IMR-90 (cell line): ENCODE results near the gene FBXL19. TPM values are rescaled to one million over a fixed set of nuclear protein-coding genes. Genes with fewer than 3 reads are reported as not detected.

ENCODE experiments used
- ATAC-seq: fragments of 200-7000 bp; cut with Tn5 transposase; 2 replicates; pipeline ENCODE4 v1.9.1; 2020; ENCODE audit warnings: low read depth, mild to moderate bottlenecking, moderate library complexity
- BruUV-seq: library from RNA; stranded (reverse); fragments of 400-500 nt; replicated peaks from 2 replicates; lab custom pipeline; 2021; lab: Mats Ljungman, UMichigan
- CTCF ChIA-PET: fragments of 300-600 bp; formaldehyde crosslinking; extraction: SDS; loops from one replicate; lab custom pipeline; 2021; ENCODE audit warnings: antibody characterized with exemption; lab: Yijun Ruan, JAX
- POLR2A ChIA-PET: fragments of 300-600 bp; sonication (Branson Sonifier 250); formaldehyde crosslinking; loops from one replicate; lab custom pipeline; 2022; ENCODE audit warnings: antibody characterized with exemption; ENCODE audit not compliant: unreplicated experiment; lab: Charles Lee
- DNase-seq: peaks from one replicate; pipeline ENCODE4 v3.0.0; 2013
- H2AFZ ChIP-seq: replicated peaks from 2 replicates; pipeline ENCODE3; 2013; ENCODE audit warnings: low read length, mild to moderate bottlenecking; ENCODE audit not compliant: poor library complexity
- H2AK5ac ChIP-seq: 2 replicates; pipeline ENCODE4 v1.6.1; 2013; ENCODE audit warnings: low read depth, low read length, inconsistent platforms
- H2AK9ac ChIP-seq: replicated peaks from 2 replicates; pipeline ENCODE3; 2013; ENCODE audit warnings: mild to moderate bottlenecking, low read depth, low read length, moderate library complexity; ENCODE audit not compliant: poor library complexity
- H2BK120ac ChIP-seq: 2 replicates; pipeline ENCODE4 v1.6.1; 2013; ENCODE audit warnings: low read depth, low read length, inconsistent platforms
- H2BK15ac ChIP-seq: 3 replicates; pipeline ENCODE4 v1.6.1; 2013; ENCODE audit warnings: low read depth, low read length, inconsistent platforms
- H2BK20ac ChIP-seq: 2 replicates; pipeline ENCODE4 v1.6.1; 2013; ENCODE audit warnings: low read depth, mild to moderate bottlenecking, inconsistent platforms, low read length, moderate library complexity
- H2BK5ac ChIP-seq: 2 replicates; pipeline ENCODE4 v1.6.1; 2013; ENCODE audit warnings: mild to moderate bottlenecking, low read depth, low read length, inconsistent platforms; ENCODE audit not compliant: poor library complexity, severe bottlenecking
- H3K14ac ChIP-seq: replicated peaks from 2 replicates; pipeline ENCODE4 v1.6.1; 2013; ENCODE audit warnings: low read depth, low read length, inconsistent platforms
- H3K18ac ChIP-seq: 2 replicates; pipeline ENCODE4 v1.6.1; 2013; ENCODE audit warnings: low read depth, low read length, control low read depth
- H3K23ac ChIP-seq: 2 replicates; pipeline ENCODE4 v1.6.1; 2013; ENCODE audit warnings: low read depth, low read length, inconsistent platforms
- H3K27ac ChIP-seq: 2 replicates; pipeline ENCODE4 v1.5.1; 2013; ENCODE audit warnings: mild to moderate bottlenecking, control low read depth, low read length; ENCODE audit not compliant: insufficient read depth
- H3K27me3 ChIP-seq: 2 replicates; pipeline ENCODE4 v1.6.1; 2013; ENCODE audit warnings: low read length; ENCODE audit not compliant: control insufficient read depth, insufficient read depth
- H3K36me3 ChIP-seq: 2 replicates; pipeline ENCODE4 v1.6.1; 2013; ENCODE audit warnings: low read length, mixed read lengths; ENCODE audit not compliant: control insufficient read depth, insufficient read depth
- H3K4ac ChIP-seq: 2 replicates; pipeline ENCODE4 v1.6.1; 2013; ENCODE audit warnings: low read depth, low read length, inconsistent platforms
- H3K4me1 ChIP-seq: 2 replicates; pipeline ENCODE4 v1.6.1; 2013; ENCODE audit warnings: low read length, mixed read lengths; ENCODE audit not compliant: control insufficient read depth, insufficient read depth
- H3K4me2 ChIP-seq: 2 replicates; pipeline ENCODE4 v1.6.1; 2013; ENCODE audit warnings: low read depth, mild to moderate bottlenecking, control low read depth, low read length, moderate library complexity
- H3K4me3 ChIP-seq: 2 replicates; pipeline ENCODE4 v1.5.1; 2013; ENCODE audit warnings: low read depth, mild to moderate bottlenecking, control low read depth, low read length, moderate library complexity; ENCODE audit not compliant: insufficient read depth
- H3K56ac ChIP-seq: 2 replicates; pipeline ENCODE4 v1.6.1; 2013; ENCODE audit warnings: low read length, inconsistent platforms; ENCODE audit not compliant: insufficient read depth; ENCODE audit errors: extremely low read depth
- H3K79me1 ChIP-seq, 2 experiments: 2 replicates each; pipeline ENCODE4 v1.6.1; 2013; ENCODE audit warnings: low read length in 2 of 2, inconsistent platforms in 1 of 2, low read depth in 1 of 2
- H3K9ac ChIP-seq: 2 replicates; pipeline ENCODE4 v1.6.1; 2013; ENCODE audit warnings: low read depth, low read length, control low read depth
- H3K9me1 ChIP-seq: 2 replicates; pipeline ENCODE4 v1.6.1; 2013; ENCODE audit warnings: low read length, inconsistent platforms; ENCODE audit not compliant: insufficient read depth
- H3K9me3 ChIP-seq: 2 replicates; pipeline ENCODE4 v1.6.1; 2013; ENCODE audit warnings: low read length; ENCODE audit not compliant: control insufficient read depth, insufficient read depth
- H4K20me1 ChIP-seq: 2 replicates; pipeline ENCODE4 v1.6.1; 2013; ENCODE audit warnings: low read length, inconsistent platforms; ENCODE audit not compliant: insufficient read depth
- H4K5ac ChIP-seq: 2 replicates; pipeline ENCODE4 v1.6.1; 2013; ENCODE audit warnings: mild to moderate bottlenecking, low read depth, low read length, control low read depth
- H4K8ac ChIP-seq, 2 experiments: 2 replicates each; pipeline ENCODE4 v1.6.1; 2013; ENCODE audit warnings: low read depth in 2 of 2, low read length in 2 of 2, control low read depth in 1 of 2, inconsistent platforms in 1 of 2
- H4K91ac ChIP-seq: 2 replicates; pipeline ENCODE4 v1.6.1; 2013; ENCODE audit warnings: low read depth, low read length, inconsistent platforms; ENCODE audit not compliant: insufficient read depth
- CEBPB ChIP-seq: IDR thresholded peaks from 2 replicates; pipeline ENCODE4 v1.6.1; 2012; ENCODE audit warnings: low read depth, low read length, improper control_type of control experiment
- CHD1 ChIP-seq: IDR thresholded peaks from 2 replicates; pipeline ENCODE4 v1.6.1; 2012; ENCODE audit warnings: low read depth, low read length, improper control_type of control experiment
- CTCF ChIP-seq: conservative IDR thresholded peaks from 2 replicates; pipeline ENCODE4 v1.5.1; 2012; ENCODE audit warnings: mild to moderate bottlenecking, low read depth, low read length, improper control_type of control experiment
- ELK1 ChIP-seq: fragments of 150-350 bp; IDR thresholded peaks from 2 replicates; pipeline ENCODE4 v1.6.1; 2016; ENCODE audit warnings: low read depth, mild to moderate bottlenecking, low read length, moderate library complexity, borderline replicate concordance
- FOS ChIP-seq: fragments of 150-350 bp; IDR thresholded peaks from 2 replicates; pipeline ENCODE4 v1.6.1; 2016; ENCODE audit warnings: low read depth, low read length
- MAFK ChIP-seq: IDR thresholded peaks from 2 replicates; pipeline ENCODE4 v1.6.1; 2012; ENCODE audit warnings: low read depth, low read length, improper control_type of control experiment
- MAZ ChIP-seq: IDR thresholded peaks from 2 replicates; pipeline ENCODE4 v1.6.1; 2012; ENCODE audit warnings: low read depth, mild to moderate bottlenecking, low read length, improper control_type of control experiment, moderate library complexity, borderline replicate concordance
- MXI1 ChIP-seq: IDR thresholded peaks from 2 replicates; pipeline ENCODE4 v1.6.1; 2012; ENCODE audit warnings: low read depth, mild to moderate bottlenecking, low read length, moderate library complexity, borderline replicate concordance
- NFE2L2 ChIP-seq: fragments of 150-350 bp; IDR thresholded peaks from 2 replicates; pipeline ENCODE4 v1.6.1; 2016; ENCODE audit warnings: low read depth, mild to moderate bottlenecking, low read length
- POLR2A ChIP-seq: IDR thresholded peaks from 2 replicates; pipeline ENCODE4 v1.6.1; 2012; ENCODE audit warnings: mild to moderate bottlenecking, low read depth, low read length
- RAD21 ChIP-seq: IDR thresholded peaks from 2 replicates; pipeline ENCODE4 v1.6.1; 2012; ENCODE audit warnings: low read length, improper control_type of control experiment
- WGBS, 2 experiments: methylation state at CpG; one replicate each; pipeline versions ENCODE4 v1.1.5 to v1.1.7; 2013; ENCODE audit warnings: missing lambda C conversion rate in 2 of 2; ENCODE audit not compliant: insufficient read length in 1 of 2; ENCODE audit errors: extremely low coverage in 2 of 2; 5-methylcytosine and 5-hydroxymethylcytosine counted together
- dilution Hi-C: fragments of 300-500 bp; cut with HindIII; formaldehyde crosslinking; loops from one replicate; pipeline ENCODE4 v1.14.3; 2018; ENCODE audit warnings: low sequenced_read_pairs; ENCODE audit not compliant: unreplicated experiment
- in situ Hi-C: fragments of 300-500 bp; cut with MboI; formaldehyde crosslinking; loops from 3 replicates; pipeline ENCODE4 v1.14.3; 2019; ENCODE audit warnings: low sequenced_read_pairs, inconsistent platforms, mixed read lengths
- intact Hi-C: fragments of 100-400 bp; cut with micrococcal nuclease; formaldehyde crosslinking; loops from 2 replicates; pipeline ENCODE4 v1.10.0; 2022
- polyA plus RNA-seq, 3 experiments: library from polyadenylated mRNA; depleted of rRNA; stranded (reverse); fragments of >200 nt; gene quantifications; 2 replicates each; pipeline ENCODE4 v1.2.3, GENCODE V29; 2012; ENCODE audit warnings: low replicate concordance in 1 of 3
- total RNA-seq: library from RNA; depleted of rRNA; stranded (reverse); fragments of >200 nt; gene quantifications from 2 replicates; pipeline ENCODE4 v1.2.3, GENCODE V29; 2012

The FBXL19 gene
- total and polyA plus RNA-seq, 2 of the 4 experiments (the other 2 are of a cell fraction) = 5.0 to 13.8 TPM

GRCh38 chr16:30982548-30983288, 59.3 kb downstream of the FBXL19 start:
- H3K4ac ChIP-seq = no peak overlapping the region
- H3K9me1 ChIP-seq = no peaks in the 10 kb centered on the region; the same call in none of the 2 replicates
- H2BK15ac ChIP-seq = no peak overlapping the region
- H4K8ac ChIP-seq = no peak overlapping the region
- TF ChIP-seq RAD21 = no peak
- TF ChIP-seq MXI1 = no peak
- no peak for TF ChIP-seq MAFK
- TF ChIP-seq MAZ = no peak
- TF ChIP-seq POLR2A = no peak
- TF ChIP-seq CHD1 = no peak
- no peak for TF ChIP-seq NFE2L2
- no peak for TF ChIP-seq ELK1
- TF ChIP-seq CEBPB = no peak
- no peak for TF ChIP-seq FOS
- no peak for TF ChIP-seq CTCF
- no peak overlapping the region for H2AK5ac ChIP-seq
- no peak overlapping the region for H3K27ac ChIP-seq
- H3K4me1 ChIP-seq = peaks cover 8% of the 10 kb centered on the region
- CTCF ChIA-PET = interaction anchor here (1.0 kb wide), 1 partner anchor 469 kb away, joined by 4 read pairs; no protein-coding TSS in a partner anchor
- H3K18ac ChIP-seq = no peak overlapping the region
- no TSS peak for BruUV-seq
- no peak overlapping the region for H3K9ac ChIP-seq
- no peaks in the 10 kb centered on the region for H3K27me3 ChIP-seq
- intact Hi-C loops (no loop called here), dilution Hi-C loops (no loop called here), in situ Hi-C loops (loop anchor here (10.0 to 25.0 kb wide), 3 partner anchors 102 to 882 kb away; partner anchors contain the start of gene PRSS53)
- H2BK20ac ChIP-seq = no peak overlapping the region
- no peak overlapping the region for H3K56ac ChIP-seq
- no peak overlapping the region for H3K4me3 ChIP-seq
- H4K91ac ChIP-seq = no peak overlapping the region
- H2BK5ac ChIP-seq = no peak overlapping the region
- H2AFZ ChIP-seq = no peak overlapping the region
- no peak overlapping the region for H4K5ac ChIP-seq
- H2BK120ac ChIP-seq = no peak overlapping the region
- H3K9me3 ChIP-seq = no peaks in the 10 kb centered on the region
- H3K79me1 ChIP-seq = peaks cover 0 to 16% of the 10 kb centered on the region in 2 experiments; a peak in 2 of 4 replicates
- no peaks in the 10 kb centered on the region for H4K20me1 ChIP-seq
- POLR2A ChIA-PET = no interaction called here
- no peak overlapping the region for H2AK9ac ChIP-seq
- peaks cover 45% of the 10 kb centered on the region for H3K36me3 ChIP-seq
- WGBS, 2 experiments = 92% methylated on average over 5 of the region's 17 CpGs; no CpG with 5 or more reads in 1 of the 2 experiments
- ATAC-seq (no peak), DNase-seq (no peak)
- no peak overlapping the region for H3K23ac ChIP-seq
- no peak overlapping the region for H3K14ac ChIP-seq
- no peak overlapping the region for H3K4me2 ChIP-seq
